Astrocyte (in vitro differentiated cells and primary cell): ENCODE data around the gene ZBTB7C. TPM values are rescaled to one million over a fixed set of nuclear protein-coding genes. Genes with fewer than 3 reads are reported as not detected.

Experiments
- DNase-seq: peaks from one replicate; pipeline ENCODE4 v3.0.0-alpha.2; 2010; ENCODE audit warnings: low read depth
- FAIRE-seq: peaks from 2 replicates; lab custom pipeline; 2011; peaks lifted over from hg19 to GRCh38; lab: Jason Lieb, UNC
- H2AFZ ChIP-seq: 2 replicates; pipeline ENCODE4 v1.6.0; 2012; ENCODE audit warnings: low read depth, low read length, inconsistent platforms
- H3K27ac ChIP-seq: 2 replicates; pipeline ENCODE4 v1.5.1; 2011; ENCODE audit warnings: low read depth, low read length, inconsistent platforms
- H3K27me3 ChIP-seq: 2 replicates; pipeline ENCODE4 v1.6.0; 2011; ENCODE audit warnings: low read length, inconsistent platforms; ENCODE audit not compliant: insufficient read depth
- H3K36me3 ChIP-seq: 2 replicates; pipeline ENCODE4 v1.5.1; 2011; ENCODE audit warnings: low read length, inconsistent platforms; ENCODE audit not compliant: insufficient read depth
- H3K4me1 ChIP-seq: 2 replicates; pipeline ENCODE4 v1.5.1; 2011; ENCODE audit warnings: low read length, inconsistent platforms; ENCODE audit not compliant: insufficient read depth
- H3K4me2 ChIP-seq: 2 replicates; pipeline ENCODE4 v1.6.0; 2012; ENCODE audit warnings: low read length, inconsistent platforms
- H3K4me3 ChIP-seq: 2 replicates; pipeline ENCODE4 v1.5.1; 2011; ENCODE audit warnings: low read depth, mild to moderate bottlenecking, low read length, inconsistent platforms; ENCODE audit not compliant: insufficient read depth
- H3K79me2 ChIP-seq: 2 replicates; pipeline ENCODE4 v1.6.0; 2012; ENCODE audit warnings: mild to moderate bottlenecking, low read length, inconsistent platforms; ENCODE audit not compliant: insufficient read depth
- H3K9ac ChIP-seq: 2 replicates; pipeline ENCODE4 v1.6.0; 2012; ENCODE audit warnings: mild to moderate bottlenecking, low read length, inconsistent platforms
- H3K9me3 ChIP-seq: 2 replicates; pipeline ENCODE4 v1.5.1; 2012; ENCODE audit warnings: low read depth, mild to moderate bottlenecking, low read length, inconsistent platforms; ENCODE audit not compliant: insufficient read depth
- H4K20me1 ChIP-seq: 2 replicates; pipeline ENCODE4 v1.6.0; 2012; ENCODE audit warnings: low read length, inconsistent platforms; ENCODE audit not compliant: insufficient read depth
- H3K27ac Mint-ChIP-seq: one replicate; pipeline ENCODE4 v1.8.0; 2021; ENCODE audit warnings: mild to moderate bottlenecking, mixed read lengths; ENCODE audit not compliant: unreplicated experiment
- H3K27me3 Mint-ChIP-seq: one replicate; pipeline ENCODE4 v1.8.0; 2021; ENCODE audit warnings: low read depth, mixed read lengths; ENCODE audit not compliant: unreplicated experiment
- H3K36me3 Mint-ChIP-seq: one replicate; pipeline ENCODE4 v1.8.0; 2021; ENCODE audit warnings: low read depth, mixed read lengths; ENCODE audit not compliant: unreplicated experiment
- H3K4me1 Mint-ChIP-seq: one replicate; pipeline ENCODE4 v1.8.0; 2021; ENCODE audit warnings: low read depth, mixed read lengths; ENCODE audit not compliant: unreplicated experiment
- H3K4me3 Mint-ChIP-seq: one replicate; pipeline ENCODE4 v1.8.0; 2021; ENCODE audit warnings: mild to moderate bottlenecking, moderate library complexity, mixed read lengths; ENCODE audit not compliant: unreplicated experiment
- H3K9me3 Mint-ChIP-seq: one replicate; pipeline ENCODE4 v1.8.0; 2021; ENCODE audit warnings: mild to moderate bottlenecking, mixed read lengths; ENCODE audit not compliant: unreplicated experiment
- EZH2 ChIP-seq: IDR thresholded peaks from 2 replicates; pipeline ENCODE4 v1.6.1; 2012; ENCODE audit warnings: mild to moderate bottlenecking, low read length, inconsistent platforms; ENCODE audit not compliant: insufficient read depth
- total RNA-seq: library from RNA; stranded (reverse); gene quantifications from 2 replicates; pipeline ENCODE4 v1.2.1, GENCODE V29; 2021
- TF ChIP-seq, protein P1 (sequence below): IDR thresholded peaks from 2 replicates; pipeline ENCODE4 v1.5.1; 2011; ENCODE audit warnings: low read depth, mild to moderate bottlenecking, inconsistent platforms, low read length, moderate library complexity; ENCODE audit not compliant: insufficient read depth

Gene ZBTB7C
- total RNA-seq, 1 donor from 2014 or later = 1.0 TPM

DNA sequence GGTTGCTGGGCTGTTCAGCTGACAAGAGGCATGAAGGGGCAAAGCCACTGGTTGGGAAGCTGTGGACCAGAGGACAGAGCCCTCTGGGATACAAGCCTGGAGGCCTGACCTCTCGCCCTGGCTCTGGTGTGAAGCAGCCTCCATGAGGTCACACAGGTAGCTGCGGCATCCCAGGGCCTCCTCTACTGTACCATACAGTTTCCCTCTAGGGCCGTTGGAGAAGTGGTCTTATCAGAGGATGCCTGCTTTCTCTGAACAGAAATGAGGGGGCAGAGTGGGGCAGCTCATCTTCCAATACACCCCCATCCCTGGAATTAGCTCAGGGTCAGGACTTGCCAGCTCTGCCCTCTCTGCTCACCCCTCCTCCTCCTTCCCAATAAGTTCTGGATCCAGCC, 343.6 kb downstream of the ZBTB7C start:
- Histone ChIP-seq H2AFZ (no peak overlapping the region), H3K4me3 (no peak overlapping the region), H4K20me1 (no peaks in the 10 kb centered on the region), H3K9me3 (no peaks in the 10 kb centered on the region), H3K4me1 (no peaks in the 10 kb centered on the region), H3K27ac (no peak overlapping the region), H3K79me2 (no peaks in the 10 kb centered on the region), H3K9ac (no peak overlapping the region), H3K27me3 (peaks cover 4% of the 10 kb centered on the region), H3K36me3 (no peaks in the 10 kb centered on the region), H3K4me2 (no peak overlapping the region)
- Mint-ChIP-seq H3K27me3 (peaks cover 47% of the 10 kb centered on the region), H3K36me3 (no peaks in the 10 kb centered on the region), H3K4me1 (no peaks in the 10 kb centered on the region), H3K4me3 (no peak overlapping the region), H3K27ac (no peak overlapping the region), H3K9me3 (no peaks in the 10 kb centered on the region)
- FAIRE-seq (no peak), DNase-seq (no peak)
- TF ChIP-seq EZH2 = no peak
- TF ChIP-seq, protein P1, sequence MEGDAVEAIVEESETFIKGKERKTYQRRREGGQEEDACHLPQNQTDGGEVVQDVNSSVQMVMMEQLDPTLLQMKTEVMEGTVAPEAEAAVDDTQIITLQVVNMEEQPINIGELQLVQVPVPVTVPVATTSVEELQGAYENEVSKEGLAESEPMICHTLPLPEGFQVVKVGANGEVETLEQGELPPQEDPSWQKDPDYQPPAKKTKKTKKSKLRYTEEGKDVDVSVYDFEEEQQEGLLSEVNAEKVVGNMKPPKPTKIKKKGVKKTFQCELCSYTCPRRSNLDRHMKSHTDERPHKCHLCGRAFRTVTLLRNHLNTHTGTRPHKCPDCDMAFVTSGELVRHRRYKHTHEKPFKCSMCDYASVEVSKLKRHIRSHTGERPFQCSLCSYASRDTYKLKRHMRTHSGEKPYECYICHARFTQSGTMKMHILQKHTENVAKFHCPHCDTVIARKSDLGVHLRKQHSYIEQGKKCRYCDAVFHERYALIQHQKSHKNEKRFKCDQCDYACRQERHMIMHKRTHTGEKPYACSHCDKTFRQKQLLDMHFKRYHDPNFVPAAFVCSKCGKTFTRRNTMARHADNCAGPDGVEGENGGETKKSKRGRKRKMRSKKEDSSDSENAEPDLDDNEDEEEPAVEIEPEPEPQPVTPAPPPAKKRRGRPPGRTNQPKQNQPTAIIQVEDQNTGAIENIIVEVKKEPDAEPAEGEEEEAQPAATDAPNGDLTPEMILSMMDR = no peak

DNA sequence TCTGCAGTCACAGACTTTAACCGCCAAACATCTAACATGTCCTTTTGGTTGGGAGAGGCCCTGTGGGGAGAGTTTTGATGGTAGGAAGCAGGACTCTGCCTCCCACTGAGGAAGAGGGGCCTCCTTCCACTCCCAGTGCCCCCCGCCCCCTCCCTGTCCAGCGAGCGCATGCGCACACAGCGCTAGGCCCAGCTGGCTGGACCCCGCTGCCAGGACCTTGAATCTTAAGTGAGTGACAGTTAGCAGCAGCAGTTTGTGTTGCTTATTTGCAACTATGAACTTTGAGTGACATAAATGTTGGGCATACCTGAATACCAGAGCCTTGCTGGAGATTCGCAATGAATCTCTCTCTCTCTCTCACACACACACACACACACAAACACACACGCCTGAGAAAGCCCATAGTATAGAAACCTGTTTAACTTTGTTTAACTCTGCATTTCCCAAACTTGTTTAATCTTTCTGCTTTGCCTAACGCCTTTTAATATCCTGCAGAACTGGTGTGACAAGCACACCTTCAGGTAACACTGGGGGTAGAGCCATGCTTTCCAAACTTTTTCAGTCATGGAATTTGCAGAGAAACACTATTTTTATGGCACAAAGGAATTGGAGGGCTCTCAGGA, 344.1 kb downstream of the ZBTB7C start:
- H3K36me3 Mint-ChIP-seq = no peaks in the 10 kb centered on the region
- H3K9ac ChIP-seq = no peak overlapping the region
- no peaks in the 10 kb centered on the region for H4K20me1 ChIP-seq
- no peak overlapping the region for H3K4me3 ChIP-seq
- no peak overlapping the region for H2AFZ ChIP-seq
- H3K79me2 ChIP-seq = no peaks in the 10 kb centered on the region
- no peak overlapping the region for H3K4me3 Mint-ChIP-seq
- no peak overlapping the region for H3K27ac ChIP-seq
- H3K4me1 Mint-ChIP-seq = no peaks in the 10 kb centered on the region
- H3K27me3 Mint-ChIP-seq = peaks cover 48% of the 10 kb centered on the region
- no peak for DNase-seq
- no peak overlapping the region for H3K4me2 ChIP-seq
- H3K27ac Mint-ChIP-seq = no peak overlapping the region
- no peaks in the 10 kb centered on the region for H3K9me3 Mint-ChIP-seq
- no peaks in the 10 kb centered on the region for H3K4me1 ChIP-seq
- no peak for FAIRE-seq
- H3K9me3 ChIP-seq = no peaks in the 10 kb centered on the region
- peaks cover 3% of the 10 kb centered on the region for H3K27me3 ChIP-seq
- no peak for TF ChIP-seq EZH2
- TF ChIP-seq, protein P1 = no peak
- no peaks in the 10 kb centered on the region for H3K36me3 ChIP-seq

GRCh38 chr18:48061781-48062570, 347.2 kb downstream of the ZBTB7C start:
- peaks cover 47% of the 10 kb centered on the region for H3K27me3 Mint-ChIP-seq
- H3K9me3 Mint-ChIP-seq = no peaks in the 10 kb centered on the region
- no peak overlapping the region for H3K4me2 ChIP-seq
- no peaks in the 10 kb centered on the region for H3K36me3 ChIP-seq
- H3K79me2 ChIP-seq = no peaks in the 10 kb centered on the region
- H3K4me1 ChIP-seq = no peaks in the 10 kb centered on the region
- H3K27ac Mint-ChIP-seq = no peak overlapping the region
- H3K36me3 Mint-ChIP-seq = no peaks in the 10 kb centered on the region
- H3K27me3 ChIP-seq = peaks cover 5% of the 10 kb centered on the region
- no peak overlapping the region for H2AFZ ChIP-seq
- H3K4me3 Mint-ChIP-seq = no peak overlapping the region
- H4K20me1 ChIP-seq = no peaks in the 10 kb centered on the region
- peaks cover 14% of the 10 kb centered on the region for H3K4me1 Mint-ChIP-seq
- FAIRE-seq (no peak), DNase-seq (no peak)
- no peaks in the 10 kb centered on the region for H3K9me3 ChIP-seq
- H3K9ac ChIP-seq = no peak overlapping the region
- no peak overlapping the region for H3K4me3 ChIP-seq
- no peak overlapping the region for H3K27ac ChIP-seq
- TF ChIP-seq EZH2 = no peak
- TF ChIP-seq, protein P1 = no peak
